ENCODE data around the gene MFSD8. TPM values are rescaled to one million over a fixed set of nuclear protein-coding genes. Genes with fewer than 3 reads are reported as not detected.
"Not testable (repeated sequence)": the region's sequence is repeated elsewhere in the genome, so short reads cannot be mapped to it uniquely, and the experiment has no call there.

Gene MFSD8
- total RNA-seq: 10 to 100 TPM; 12.6 to 21.0 TPM

- Histone ChIP-seq H3K27ac (peak within 1 kb of the TSS; percentile 90 to 91), H3K4me3 (peak within 1 kb of the TSS; percentile 72 to 82), H3K9me3 (no peaks in the 10 kb centered on the region), H3K4me1 (replicated peaks) (no peaks in the 10 kb centered on the region), H3K27me3 (replicated peaks; ENCODE audit: insufficient read depth) (no peaks in the 10 kb centered on the region), H3K36me3 (no peaks in the 10 kb centered on the region)
- peak; percentile 87 for TF ChIP-seq POLR2A (IDR thresholded peaks at IDR 0.05)
- peak; percentile 34 to 62 (median 50) for TF ChIP-seq CTCF (IDR thresholded peaks at IDR 0.05)
- TF ChIP-seq POLR2AphosphoS5 (IDR thresholded peaks at IDR 0.05): peak; percentile 99
- intact Hi-C loops (cut with DNase I): loop anchor here (2.0 to 10.0 kb wide), 2 partner anchors 96 to 180 kb away; partner anchors contain the start of genes HSPA4L and LARP1B
- DNase-seq (ENCODE audit: low spot score): peak; percentile 99
- WGBS: under 1% methylated on average over 57 of the region's 69 CpGs
Observed at GRCh38 chr4:127965062-127965802, at the start of gene MFSD8, which contains the start of gene ABHD18. TSS of gene MFSD8 (minus strand) at chr4:127965173. CDS start at chr4:127965133, 40 bp downstream. TSS of gene ABHD18 (plus strand) at chr4:127965406. CDS start at chr4:127982956, 17,550 bp downstream.

- intact Hi-C loops (cut with DNase I): no loop called here
- WGBS: 76% methylated on average over 3 of the region's 3 CpGs
- TF ChIP-seq CTCF (IDR thresholded peaks at IDR 0.05) (no peak), POLR2AphosphoS5 (IDR thresholded peaks at IDR 0.05) (no peak), POLR2A (IDR thresholded peaks at IDR 0.05) (no peak)
- no peak overlapping the region for H3K27ac ChIP-seq
- H3K9me3 ChIP-seq: no peaks in the 10 kb centered on the region
- H3K4me3 ChIP-seq: no peak overlapping the region
- no peaks in the 10 kb centered on the region for H3K27me3 ChIP-seq (replicated peaks; ENCODE audit: insufficient read depth)
- DNase-seq (ENCODE audit: low spot score): no peak
- H3K36me3 ChIP-seq: no peaks in the 10 kb centered on the region
- no peaks in the 10 kb centered on the region for H3K4me1 ChIP-seq (replicated peaks)
Observed at GRCh38 chr4:128009428-128009827, 44.5 kb upstream of the MFSD8 start.

- intact Hi-C loops (cut with DNase I): no loop called here
- TF ChIP-seq POLR2AphosphoS5 (IDR thresholded peaks at IDR 0.05) (no peak), POLR2A (IDR thresholded peaks at IDR 0.05) (no peak), CTCF (IDR thresholded peaks at IDR 0.05) (no peak)
- Histone ChIP-seq H3K4me1 (replicated peaks) (no peaks in the 10 kb centered on the region), H3K27ac (no peak overlapping the region), H3K4me3 (no peak overlapping the region), H3K27me3 (replicated peaks; ENCODE audit: insufficient read depth) (no peaks in the 10 kb centered on the region), H3K9me3 (no peaks in the 10 kb centered on the region), H3K36me3 (no peaks in the 10 kb centered on the region)
- DNase-seq (ENCODE audit: low spot score): no peak
- 94% methylated on average over 5 of the region's 5 CpGs for WGBS
Observed at GRCh38 chr4:128006592-128006991, 41.6 kb upstream of the MFSD8 start.

- no peaks in the 10 kb centered on the region for H3K36me3 ChIP-seq
- no peaks in the 10 kb centered on the region for H3K4me1 ChIP-seq (replicated peaks)
- WGBS: 88% methylated on average over 8 of the region's 8 CpGs
- H3K27me3 ChIP-seq (replicated peaks; ENCODE audit: insufficient read depth): no peaks in the 10 kb centered on the region
- no peaks in the 10 kb centered on the region for H3K9me3 ChIP-seq
- TF ChIP-seq POLR2A (IDR thresholded peaks at IDR 0.05) (no peak), POLR2AphosphoS5 (IDR thresholded peaks at IDR 0.05) (no peak), CTCF (IDR thresholded peaks at IDR 0.05) (no peak)
- H3K27ac ChIP-seq: no peak overlapping the region
- no peak for DNase-seq (ENCODE audit: low spot score)
- intact Hi-C loops (cut with DNase I): no loop called here
- no peak overlapping the region for H3K4me3 ChIP-seq
Observed at GRCh38 chr4:127997534-127998388, 32.8 kb upstream of the MFSD8 start.

GRCh38 chr4:127996521-127996920 lies 31.5 kb upstream of the MFSD8 start:
- H3K4me1 ChIP-seq (replicated peaks); H3K36me3 ChIP-seq; intact Hi-C loops (cut with DNase I); DNase-seq (ENCODE audit: low spot score); H3K27me3 ChIP-seq (replicated peaks; ENCODE audit: insufficient read depth); H3K9me3 ChIP-seq; H3K4me3 ChIP-seq; H3K27ac ChIP-seq: not testable (repeated sequence)
- WGBS: 96% methylated on average over 6 of the region's 6 CpGs

All from prostate gland (tissue), 2 donors.